ENCODE results near the gene SEC14L5. TPM values are rescaled to one million over a fixed set of nuclear protein-coding genes. Genes with fewer than 3 reads are reported as not detected.

Gene SEC14L5
- polyA plus RNA-seq, 3 donors, result 0.16 to 0.54 (median 0.16) TPM

Other genes with a start within 250 kb of the SEC14L5 start
- 10 to 100 TPM; 24.1 to 37.1 (median 35.4) TPM for gene ANKS3, start 224.1 kb upstream of the SEC14L5 start, polyA plus RNA-seq (ENCODE audit: insufficient read length in 3 of 3)
- gene DNAAF8, start 223.8 kb upstream of the SEC14L5 start, polyA plus RNA-seq (ENCODE audit: insufficient read length in 3 of 3), result 1 to 10 TPM; 2.4 to 3.0 (median 2.6) TPM
- gene ZNF500, start 191.2 kb upstream of the SEC14L5 start, polyA plus RNA-seq (ENCODE audit: insufficient read length in 3 of 3), result 10 to 100 TPM; 17.2 to 24.1 (median 18.2) TPM
- gene SEPTIN12, start 170.0 kb upstream of the SEC14L5 start, polyA plus RNA-seq (ENCODE audit: insufficient read length in 3 of 3), result 10 to 100 TPM in 1 of 3 donors, not detected in 2; 12.0 TPM
- gene SMIM22, start 163.0 kb upstream of the SEC14L5 start, polyA plus RNA-seq (ENCODE audit: insufficient read length in 3 of 3), result 10 to 100 TPM in 2 of 3 donors, 1 to 10 TPM in 1; 6.0 to 12.8 (median 10.9) TPM
- gene ROGDI, start 155.7 kb upstream of the SEC14L5 start, polyA plus RNA-seq (ENCODE audit: insufficient read length in 3 of 3), result 10 to 100 TPM; 22.7 to 45.1 (median 32.9) TPM
- gene GLYR1, start 111.0 kb upstream of the SEC14L5 start, polyA plus RNA-seq (ENCODE audit: insufficient read length in 3 of 3), result 100 to 1,000 TPM in 2 of 3 donors, 10 to 100 TPM in 1; 89.9 to 161 (median 123) TPM
- gene UBN1, start 110.8 kb upstream of the SEC14L5 start, polyA plus RNA-seq (ENCODE audit: insufficient read length in 3 of 3), result 10 to 100 TPM; 33.9 to 41.4 (median 41.0) TPM
- 10 to 100 TPM; 31.5 to 44.2 (median 33.5) TPM for gene PPL, start 21.2 kb upstream of the SEC14L5 start, polyA plus RNA-seq (ENCODE audit: insufficient read length in 3 of 3)
- gene NAGPA, start 75.6 kb downstream of the SEC14L5 start, polyA plus RNA-seq (ENCODE audit: insufficient read length in 3 of 3), result 10 to 100 TPM; 11.5 to 14.7 (median 13.4) TPM
- gene C16orf89, start 107.6 kb downstream of the SEC14L5 start, polyA plus RNA-seq (ENCODE audit: insufficient read length in 3 of 3), result 1 to 10 TPM; 4.3 to 8.8 (median 7.1) TPM
- gene ALG1, start 113.5 kb downstream of the SEC14L5 start, polyA plus RNA-seq (ENCODE audit: insufficient read length in 3 of 3), result 10 to 100 TPM; 25.1 to 27.0 (median 26.5) TPM
- gene EEF2KMT, start 139.5 kb downstream of the SEC14L5 start, polyA plus RNA-seq (ENCODE audit: insufficient read length in 3 of 3), result 10 to 100 TPM; 13.5 to 17.8 (median 14.0) TPM